Stromal cell of bone marrow (primary cell): ENCODE data around the gene DDX56.
"Not testable (repeated sequence)": the region's sequence is repeated elsewhere in the genome, so short reads cannot be mapped to it uniquely, and the experiment has no call there.

Source experiments
- DNase-seq: peaks from one replicate; pipeline ENCODE4 v3.0.0-alpha.2; 2012; ENCODE audit warnings: low read depth

Gene DDX56

DNA sequence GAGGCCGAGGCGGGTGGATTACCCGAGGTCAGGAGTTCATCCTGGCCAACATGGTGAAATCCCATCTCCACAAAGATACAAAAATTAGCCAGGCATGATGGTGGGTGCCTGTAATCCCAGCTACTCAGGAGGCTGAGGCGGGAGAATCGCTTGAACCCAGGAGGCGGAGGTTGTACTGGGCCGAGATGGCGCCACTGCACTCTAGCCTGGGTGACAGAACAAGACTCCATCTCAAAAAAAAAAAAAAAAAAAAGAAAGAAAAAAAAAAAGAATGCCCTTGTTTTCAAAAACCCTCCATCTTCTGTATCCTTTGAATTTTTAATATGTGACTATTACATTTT lies 11.1 kb downstream of the DDX56 start:
- not testable (repeated sequence) for DNase-seq

DNA sequence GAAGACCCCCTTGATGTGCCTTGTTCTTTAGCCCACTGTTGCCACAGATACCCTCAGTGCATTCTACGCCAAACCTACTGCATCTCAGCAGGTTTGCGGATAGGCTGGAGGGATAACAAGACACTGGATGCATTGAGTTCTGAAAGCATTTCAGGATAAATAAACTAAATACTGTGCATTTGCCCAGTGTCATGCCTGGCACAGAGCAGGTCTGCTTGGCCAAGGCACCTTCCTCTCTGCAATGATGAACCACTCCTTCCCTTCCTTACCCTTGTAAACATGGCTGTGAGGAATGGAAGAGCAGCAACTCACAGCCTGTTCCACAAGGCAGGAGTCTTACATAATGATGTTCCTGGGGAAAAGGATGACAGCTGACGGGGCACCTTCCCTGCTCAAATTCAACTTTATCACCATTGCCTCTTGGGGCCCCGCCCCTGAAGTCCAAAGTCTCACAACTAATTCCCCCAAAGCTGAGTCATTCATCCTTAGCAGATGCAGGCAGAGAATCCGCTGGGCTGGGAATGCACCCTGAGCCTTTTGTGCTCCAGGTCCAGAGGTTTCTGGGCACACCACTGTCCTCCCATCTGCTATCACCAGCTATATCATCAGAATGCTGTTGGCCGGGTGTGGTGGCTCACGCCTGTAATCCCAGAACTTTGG lies 11.6 kb downstream of the DDX56 start:
- DNase-seq: no peak

DNA sequence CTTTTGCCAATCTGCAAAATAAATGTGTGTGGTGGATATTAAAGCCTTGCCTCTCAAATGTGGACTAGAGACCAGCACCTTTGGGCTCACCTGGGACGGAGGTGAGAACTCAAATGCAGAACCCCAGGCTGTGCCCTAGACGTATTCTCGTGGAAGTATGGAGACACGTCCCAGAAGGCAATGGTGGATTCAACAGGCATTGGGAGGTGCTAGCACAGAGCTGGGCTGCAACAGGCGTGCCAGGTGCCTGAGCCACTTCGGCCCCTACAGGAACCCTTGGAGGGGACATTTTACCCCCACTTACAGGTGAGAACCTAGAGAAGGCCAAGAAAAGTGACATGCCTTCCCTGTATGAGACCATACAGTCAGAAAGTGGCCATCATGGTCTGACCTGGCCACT lies 12.2 kb downstream of the DDX56 start:
- DNase-seq: no peak

DNA sequence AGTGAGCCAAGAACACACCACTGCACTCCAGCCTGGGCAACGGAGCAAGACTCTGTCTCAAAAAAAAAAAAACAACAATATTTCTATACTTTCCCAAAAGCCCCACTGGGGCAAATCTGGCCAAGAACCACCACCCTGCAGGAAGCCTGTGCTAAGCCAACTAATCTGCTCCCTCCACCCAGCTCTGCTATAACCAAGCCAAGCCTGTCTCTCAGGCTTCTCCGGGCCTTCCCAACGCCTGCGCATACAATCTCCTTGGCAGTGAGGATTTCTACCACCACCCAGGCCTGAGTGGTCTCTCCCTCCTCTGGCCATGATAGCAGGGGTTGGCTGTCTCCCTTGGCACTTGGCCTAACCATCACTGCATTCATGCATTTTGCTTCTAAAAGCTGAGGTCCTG lies 14.2 kb downstream of the DDX56 start:
- DNase-seq: no peak

DNA sequence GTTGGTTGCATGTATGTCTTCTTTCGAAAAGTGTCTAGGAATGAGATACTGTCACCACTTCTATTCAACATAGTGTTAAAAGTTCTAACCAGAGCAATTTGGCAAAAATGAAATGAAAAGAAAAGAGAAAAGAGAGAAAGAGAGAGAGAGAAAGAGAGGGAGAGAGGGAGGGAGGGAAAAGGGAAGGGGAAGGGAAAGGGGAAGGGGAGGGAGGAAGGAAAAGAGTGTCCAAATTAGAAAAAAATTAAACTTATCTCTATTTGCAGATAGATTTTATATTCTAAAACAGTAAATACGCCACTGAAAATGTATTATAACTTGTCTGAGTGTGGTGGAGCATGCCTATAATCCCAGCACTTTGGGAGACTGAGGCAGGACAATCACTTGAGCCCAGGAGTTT lies 16.2 kb downstream of the DDX56 start:
- DNase-seq: no peak

DNA sequence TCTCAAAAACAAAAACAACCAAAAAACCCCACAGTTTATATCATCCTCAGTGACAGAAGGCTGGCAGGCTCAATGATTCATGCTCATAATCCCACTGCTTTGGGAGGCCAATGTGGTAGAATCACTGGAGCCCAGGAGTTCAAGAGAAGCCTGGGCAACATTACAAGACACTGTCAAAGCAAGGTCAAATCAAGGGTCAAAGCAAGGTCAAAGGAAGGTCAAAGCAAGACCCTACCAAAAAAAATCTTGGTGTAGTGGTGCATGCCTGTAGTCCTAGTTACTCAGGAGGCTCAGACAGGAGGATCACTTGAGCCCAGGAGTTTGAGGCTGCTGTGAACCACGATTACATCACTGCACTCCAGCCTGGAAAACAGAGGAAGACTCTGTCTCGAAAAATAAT lies 18.4 kb downstream of the DDX56 start:
- no peak for DNase-seq

DNA sequence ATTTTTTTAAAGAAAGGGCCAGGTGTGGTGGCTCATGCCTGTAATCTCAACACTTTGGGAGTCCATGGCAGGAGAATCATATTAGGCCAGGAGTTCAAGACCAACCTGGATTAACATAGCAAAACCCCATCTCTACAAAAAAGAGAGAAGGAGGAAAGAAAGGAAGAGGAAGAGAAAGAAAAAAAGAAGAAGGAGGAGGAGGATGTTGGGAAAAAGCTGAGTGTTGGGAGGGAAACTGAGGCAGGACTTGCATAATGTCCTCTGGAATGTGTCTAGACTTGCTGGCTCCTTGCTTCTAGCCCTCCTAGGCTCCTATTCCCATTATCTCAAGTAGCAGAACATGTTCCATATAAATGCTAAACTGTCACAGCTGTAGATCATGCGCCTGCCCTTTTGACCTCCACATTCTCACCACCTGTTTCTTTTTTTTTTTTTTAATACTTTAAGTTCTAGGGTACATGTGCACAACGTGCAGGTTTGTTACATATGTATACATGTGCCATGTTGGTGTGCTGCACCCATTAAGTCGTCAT lies 21.2 kb downstream of the DDX56 start:
- not testable (repeated sequence) for DNase-seq

DNA sequence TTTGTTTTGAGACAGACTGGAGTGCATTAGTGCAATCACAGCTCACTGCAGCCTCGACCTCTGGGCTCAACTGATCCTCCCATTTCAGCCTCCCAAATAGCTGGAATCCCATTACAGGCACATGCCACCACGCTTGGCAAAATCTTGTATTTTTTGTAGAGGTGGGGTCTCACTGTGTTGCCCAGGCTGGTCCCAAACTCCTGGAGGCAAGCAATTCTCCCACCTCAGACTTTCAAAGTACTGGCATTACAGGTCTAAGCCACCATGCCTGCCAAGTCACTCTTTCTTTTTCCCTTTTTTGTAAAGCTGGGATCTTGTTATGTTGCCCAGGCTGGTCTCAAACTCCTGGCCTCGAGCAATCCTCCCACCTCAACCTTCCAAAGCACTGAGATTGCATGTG lies 24.3 kb downstream of the DDX56 start:
- no peak for DNase-seq

DNA sequence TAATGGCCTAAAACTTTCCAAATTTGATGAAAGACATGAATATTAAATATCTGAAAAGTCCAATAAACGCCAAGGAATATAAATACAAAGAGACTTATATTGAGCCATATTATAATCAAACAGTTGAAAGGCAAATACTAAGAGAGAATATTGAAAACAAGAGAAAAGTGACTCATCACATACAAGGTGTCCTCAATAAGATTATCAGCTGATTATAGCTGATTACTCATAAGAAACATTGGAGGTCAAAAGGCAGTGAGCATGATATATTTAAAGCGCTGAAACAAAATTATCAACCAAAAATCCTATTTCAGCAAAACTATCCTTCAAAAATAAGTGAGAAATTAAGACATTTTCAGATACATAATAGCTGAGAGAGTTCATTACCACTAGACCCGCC lies 24.8 kb downstream of the DDX56 start:
- no peak for DNase-seq

DNA sequence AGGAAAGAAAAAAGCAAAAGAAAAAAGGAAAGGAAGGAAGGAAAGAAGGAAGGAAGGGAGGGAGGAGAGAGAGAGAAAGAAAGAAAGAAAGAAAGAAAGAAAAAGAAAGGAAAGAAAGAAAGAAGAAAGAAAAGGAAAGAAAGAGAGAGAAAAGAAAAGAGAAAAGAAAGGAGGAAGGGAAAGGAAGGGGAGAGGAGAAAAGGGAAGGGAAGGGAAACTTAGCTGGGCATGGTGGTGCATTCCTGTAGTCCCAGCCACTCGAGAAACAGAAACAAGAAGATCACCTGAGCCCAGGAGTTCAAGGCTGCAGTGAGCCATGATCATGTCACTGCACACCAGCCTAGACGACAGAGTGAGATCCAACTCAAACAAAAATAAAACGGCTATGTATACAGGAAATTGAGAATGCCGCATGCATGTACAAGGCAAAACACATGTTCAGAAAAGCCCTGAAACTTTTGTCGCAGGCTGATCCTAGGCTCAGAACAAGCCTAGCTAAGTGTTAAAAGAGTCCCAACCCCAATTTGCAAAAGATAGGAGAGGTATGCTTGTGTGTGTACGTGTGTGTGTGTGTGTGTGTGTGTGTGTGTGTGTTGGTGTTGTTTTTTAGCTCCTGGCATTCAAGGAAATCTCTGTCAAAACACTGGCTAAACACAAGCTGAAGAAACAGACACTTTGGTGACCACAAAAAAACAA lies 26.0 kb downstream of the DDX56 start:
- DNase-seq: no peak

DNA sequence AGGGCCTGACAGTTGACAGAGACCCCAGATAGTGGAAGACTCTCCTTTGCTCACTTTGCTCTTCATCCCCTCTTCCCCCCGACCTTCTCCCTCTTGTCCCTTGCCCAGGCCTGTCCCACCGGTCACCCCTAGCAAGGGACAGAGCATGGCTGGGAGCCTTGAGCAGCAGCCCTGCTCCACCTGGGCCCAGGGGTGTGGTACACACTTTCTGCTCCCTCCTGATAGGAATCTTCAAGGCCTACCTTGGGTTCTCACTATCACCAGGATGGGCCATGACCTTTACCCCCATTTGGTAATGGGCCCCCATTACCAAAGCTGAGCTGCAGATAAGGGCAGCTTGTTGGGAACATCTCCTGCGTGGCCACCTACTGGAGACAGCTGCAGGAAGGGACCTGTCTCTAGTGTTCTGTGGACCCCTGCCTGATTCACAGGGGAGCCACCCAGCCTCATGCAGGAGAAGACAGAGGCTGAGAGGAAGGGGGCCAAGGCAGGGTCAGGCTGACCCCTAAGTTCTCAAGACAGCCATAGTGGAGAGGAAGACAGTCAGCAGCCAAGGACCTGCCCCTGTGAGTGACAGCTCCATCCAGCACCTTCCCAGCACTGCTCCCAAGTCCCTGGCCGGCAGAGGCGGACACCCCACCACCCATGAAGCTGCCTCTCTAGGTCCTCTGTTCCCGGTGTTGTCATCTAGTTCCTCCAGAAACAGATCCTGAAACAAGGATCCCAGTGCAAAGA lies 31.7 kb downstream of the DDX56 start:
- no peak for DNase-seq

DNA sequence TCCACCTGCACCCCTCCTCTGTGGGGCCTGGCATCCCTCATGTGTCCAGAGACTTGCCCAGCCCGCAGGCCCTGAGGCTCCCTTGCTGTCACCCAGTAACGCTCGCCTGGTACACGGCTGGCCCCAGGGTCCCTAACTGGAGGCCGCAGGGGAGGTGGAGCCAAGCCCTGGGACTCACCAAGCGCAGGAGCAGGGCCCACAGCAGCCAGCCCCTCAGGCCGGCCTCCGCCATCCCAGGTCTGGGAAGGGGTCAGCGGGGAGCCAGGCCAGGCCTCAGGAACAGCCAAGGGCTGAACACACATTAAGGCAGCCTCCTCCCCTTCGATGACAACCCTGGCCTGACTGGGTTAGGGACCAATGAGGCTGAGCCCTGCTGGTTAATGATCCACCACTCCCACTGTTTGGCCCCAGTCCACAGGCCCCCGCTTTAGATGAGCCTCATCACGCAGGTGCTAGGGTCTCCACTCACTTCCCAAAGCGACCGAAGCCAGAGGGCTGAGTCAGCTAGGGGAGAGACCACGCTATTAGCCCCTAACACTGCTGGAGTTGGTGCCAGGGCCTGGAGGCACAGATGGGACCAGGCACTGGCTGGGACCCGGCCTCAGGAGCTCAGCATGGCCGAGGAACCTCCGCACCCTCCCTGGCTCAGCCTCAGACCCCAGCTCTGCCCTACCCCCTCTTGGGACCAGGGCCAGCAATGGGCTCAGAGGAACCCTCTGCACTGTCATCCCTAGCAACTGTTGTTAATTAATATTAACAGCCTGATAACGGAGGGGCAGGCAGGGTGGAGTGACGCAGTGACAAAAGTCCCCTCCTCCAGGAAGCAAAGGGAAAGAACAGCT lies 32.5 kb downstream of the DDX56 start, which contains the start of gene NPC1L1:
NPC1L1 (minus strand) TSS at position 303 of the 842 bp plus-strand sequence; CDS start at position 232, 71 bp downstream.
- no peak for DNase-seq

DNA sequence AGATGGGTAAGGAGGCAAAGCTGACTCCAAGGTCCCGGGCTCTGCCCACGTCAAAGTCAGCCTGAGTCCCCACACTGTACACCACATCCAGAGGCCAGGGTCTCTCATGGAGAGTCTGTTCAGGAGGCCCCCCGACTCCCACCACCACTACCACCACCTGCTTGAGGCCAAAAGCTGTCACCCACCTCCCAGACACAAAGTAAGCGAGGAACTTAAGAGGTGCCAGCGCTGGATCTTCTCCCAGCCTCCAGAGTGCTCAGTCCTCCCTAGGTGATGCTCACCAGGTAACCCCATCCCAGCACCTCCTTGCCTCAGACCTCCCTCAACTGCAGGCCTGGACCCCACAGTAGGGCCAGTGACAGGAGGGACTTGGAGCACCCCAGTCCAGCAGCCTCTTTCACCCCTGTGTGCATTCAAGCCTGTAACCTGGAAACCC lies 33.1 kb downstream of the DDX56 start:
- DNase-seq: no peak

DNA sequence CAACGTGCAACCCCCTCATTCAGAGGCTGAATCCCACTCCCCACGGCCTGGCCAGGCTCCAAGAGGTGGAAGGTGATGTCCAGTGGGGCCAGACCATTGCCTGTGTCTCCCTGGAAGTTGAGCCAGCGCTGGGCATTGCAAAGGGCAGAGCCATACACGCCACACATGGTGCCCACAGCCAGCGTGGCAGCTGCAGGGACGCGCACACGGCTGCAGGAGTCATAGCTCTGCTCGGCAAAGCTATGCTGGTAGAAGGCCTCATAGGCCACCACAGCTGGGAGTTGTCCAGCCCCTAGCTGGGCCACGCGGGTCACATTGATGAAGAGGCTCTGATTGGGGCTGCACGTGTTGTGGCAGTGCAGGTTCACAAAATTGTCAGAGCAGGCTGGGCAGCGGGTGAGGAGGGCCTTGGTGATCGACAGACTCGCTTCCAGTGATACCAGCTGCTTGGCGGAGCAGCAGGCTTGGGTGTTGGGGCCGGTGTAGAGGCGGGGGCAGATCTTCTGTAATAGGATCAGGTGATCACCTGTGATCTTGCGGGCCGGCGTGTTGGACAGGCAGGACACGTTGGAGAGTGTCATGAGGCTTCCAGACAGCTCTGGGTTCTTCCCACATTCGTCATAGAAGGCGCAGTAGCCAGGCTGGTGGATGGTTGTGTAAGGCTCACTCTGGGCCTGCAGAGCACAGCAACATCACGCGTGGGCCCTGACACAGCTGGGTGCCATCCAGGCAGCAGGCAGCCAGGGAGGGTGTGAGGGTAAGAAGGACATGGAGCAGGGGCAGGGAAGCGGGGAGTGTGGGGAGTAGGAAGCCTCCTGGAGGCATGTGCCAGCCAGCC lies 33.8 kb downstream of the DDX56 start:
- DNase-seq: no peak

DNA sequence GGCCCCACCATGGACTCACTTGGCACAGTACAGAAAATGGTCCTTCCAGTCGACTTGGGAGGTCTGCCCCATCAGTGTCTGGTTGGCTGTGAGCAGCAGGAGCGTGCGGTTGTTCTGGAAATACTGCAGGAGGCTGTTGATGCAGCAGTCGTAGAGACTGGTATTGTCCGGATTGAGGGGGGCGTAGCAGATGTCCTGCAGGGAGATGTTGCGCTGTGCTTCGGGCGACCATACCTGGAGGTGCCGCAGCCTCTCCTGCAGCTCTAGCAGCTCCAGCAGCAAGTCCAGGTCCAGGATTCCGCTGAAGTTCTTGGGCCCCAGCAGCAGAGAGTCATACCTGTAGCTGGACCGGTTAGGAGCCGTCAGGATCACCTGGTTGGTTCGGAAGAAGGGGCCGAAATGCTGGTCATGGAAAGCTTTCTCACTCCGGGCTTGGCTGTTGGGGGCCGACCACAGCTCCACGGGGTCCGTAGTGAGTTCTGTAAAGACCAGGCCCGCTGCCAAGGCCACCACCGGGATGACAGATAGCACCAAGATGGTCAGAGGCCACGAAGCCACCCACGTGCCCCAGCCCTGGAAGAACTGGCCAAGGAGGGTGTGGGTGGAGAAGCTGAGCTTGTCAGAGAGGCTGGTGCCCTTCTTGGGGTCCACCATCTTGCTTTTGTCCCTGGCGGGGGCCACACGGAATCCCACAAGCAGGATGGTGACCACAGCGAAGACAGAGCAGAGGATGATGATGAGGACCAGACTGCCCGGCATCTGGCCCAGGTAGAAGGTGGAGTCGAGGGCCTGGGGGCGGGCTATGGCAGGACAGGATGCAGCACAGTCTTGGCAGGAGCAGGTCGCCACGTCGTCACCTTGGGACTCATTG lies 34.7 kb downstream of the DDX56 start:
- DNase-seq: no peak

DNA sequence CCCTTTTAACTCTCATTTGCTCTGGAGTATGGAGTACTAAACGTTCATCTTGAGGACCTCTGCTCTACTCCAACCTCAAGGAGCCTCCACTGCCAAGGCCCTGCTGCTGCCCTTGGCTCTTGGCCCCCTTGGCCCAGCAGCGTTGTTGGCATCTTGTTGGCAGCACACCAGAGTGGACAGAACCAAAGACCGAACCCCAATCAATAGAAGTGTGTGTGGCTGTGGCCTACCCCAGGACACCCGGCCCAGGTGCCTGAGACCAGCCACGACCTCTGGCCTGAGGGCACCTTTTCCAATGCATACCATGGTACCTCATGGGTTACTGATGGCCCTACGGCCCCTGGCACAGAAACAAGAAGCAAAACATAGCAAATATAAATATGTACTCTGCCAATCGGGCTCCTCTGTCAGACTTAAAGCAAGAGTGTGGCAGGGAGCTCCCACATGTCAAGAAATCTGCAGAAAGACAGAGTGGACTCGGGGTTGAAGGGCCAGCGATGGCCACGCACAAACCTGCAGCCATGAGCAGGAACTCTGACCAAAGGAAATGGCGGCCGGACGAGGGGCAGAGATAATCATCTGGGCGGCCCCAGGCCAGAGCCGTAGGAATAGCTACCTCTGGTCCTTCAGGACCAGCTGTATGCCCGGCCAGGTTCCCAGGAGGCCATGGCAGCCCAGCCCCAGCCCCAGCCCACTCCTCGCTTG lies 35.5 kb downstream of the DDX56 start:
- no peak for DNase-seq

DNA sequence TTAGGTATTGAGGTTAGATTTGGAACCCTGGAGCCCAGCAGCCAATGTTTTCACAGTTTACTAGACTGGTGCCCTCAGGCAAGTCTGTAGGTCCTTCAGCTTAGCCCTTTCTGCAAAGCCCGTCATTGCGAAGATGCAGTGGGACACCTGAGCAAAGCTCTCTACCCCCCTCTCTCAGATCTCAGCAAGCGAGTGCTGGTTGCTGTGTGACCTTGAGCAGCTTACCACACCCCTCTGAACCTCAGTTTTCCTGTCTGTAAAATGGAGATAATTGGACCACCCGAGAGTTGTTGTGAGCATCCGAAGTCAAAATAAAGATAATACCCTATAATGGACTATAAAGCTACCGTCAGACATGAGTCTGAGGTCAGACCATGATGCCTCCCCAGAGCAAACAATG lies 36.3 kb downstream of the DDX56 start:
- DNase-seq: no peak

DNA sequence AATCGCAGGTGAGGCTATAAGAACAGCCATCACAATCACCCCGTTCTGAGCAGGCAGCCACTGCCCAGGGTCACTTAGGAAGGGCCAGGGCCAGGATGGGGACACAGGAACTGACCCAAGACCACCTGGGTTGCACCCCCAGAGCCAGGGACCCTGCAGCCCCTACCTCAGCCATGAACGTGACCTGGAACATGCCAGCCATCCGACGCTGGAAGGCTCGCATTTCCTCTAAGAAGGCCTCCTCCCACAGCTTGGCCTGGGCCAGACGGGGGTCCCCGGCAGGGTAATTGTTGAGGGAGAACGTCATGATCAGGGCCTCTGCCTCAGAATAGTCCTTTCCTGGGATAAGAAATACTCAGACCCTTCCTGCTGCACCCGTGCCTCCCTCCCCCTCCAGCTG lies 37.6 kb downstream of the DDX56 start:
- no peak for DNase-seq

DNA sequence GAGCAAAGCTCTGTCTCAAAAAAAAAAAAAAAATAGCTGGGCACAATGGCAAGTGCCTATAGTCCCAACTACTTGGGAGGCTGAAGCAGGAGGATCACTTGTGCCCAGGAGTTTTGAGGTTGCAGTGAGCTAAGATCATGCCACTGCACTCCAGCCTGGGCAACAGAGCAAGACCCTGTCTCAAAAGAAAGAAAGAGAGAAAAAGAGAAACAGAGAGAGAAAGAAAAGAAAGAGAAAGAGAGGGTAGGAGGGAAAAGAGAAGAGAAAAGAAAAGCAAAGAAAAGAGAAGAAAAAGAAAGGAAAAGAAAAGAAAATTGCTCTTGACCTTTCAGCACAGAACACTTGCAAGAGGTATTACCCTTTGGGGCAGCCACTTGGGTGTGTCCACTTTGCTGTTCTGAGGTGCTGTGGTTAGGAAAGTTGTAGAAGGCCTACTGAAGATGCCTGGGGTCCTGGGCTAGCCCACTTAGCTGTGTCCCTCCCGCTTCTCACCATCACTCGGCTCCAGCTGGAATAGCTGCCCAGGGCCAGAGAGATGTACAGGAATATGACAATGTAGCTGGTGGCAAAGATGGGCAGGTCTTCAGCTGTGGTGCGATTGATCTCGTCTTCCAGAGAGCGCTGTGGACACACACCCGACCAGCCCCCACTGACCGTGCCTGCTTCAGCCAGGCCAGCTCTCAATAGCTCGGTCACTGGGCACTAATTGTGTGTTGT lies 38.2 kb downstream of the DDX56 start:
- no peak for DNase-seq
